Vagina (tissue), 2 donors: ENCODE measurements around the gene SELENOM.

Experiments
- CTCF ChIP-seq, 3 experiments: fragments of 450-650 bp in 2 of 3; fragments of 200-600 bp in 1 of 3; sonication (generic) in 1 of 3; IDR thresholded peaks; one replicate each; pipeline ENCODE4 v1.5.1; 2017 to 2019; ENCODE audit warnings: antibody characterized with exemption in 3 of 3, mild to moderate bottlenecking in 2 of 3, moderate library complexity in 2 of 3
- POLR2AphosphoS5 ChIP-seq, 2 donors: sonication (generic); formaldehyde crosslinking; IDR thresholded peaks; one replicate each; pipeline ENCODE4 v1.9.0; 2017; ENCODE audit warnings: antibody characterized with exemption in 2 of 2, mild to moderate bottlenecking in 2 of 2, low read depth in 1 of 2; ENCODE audit not compliant: insufficient read depth in 1 of 2

GRCh38 chr22:31148953-31149627, 41.7 kb upstream of the SELENOM start:
- TF ChIP-seq CTCF (IDR thresholded peaks at IDR 0.05) (peak; percentile 52 to 86 (median 63)), POLR2AphosphoS5 (IDR thresholded peaks at IDR 0.05; ENCODE audit: insufficient read depth in 1 of 2, low read depth in 1 of 2) (no peak)
